Lung microvascular endothelial cell (primary cell): Measurements from ENCODE around the gene COX17. TPM values are rescaled to one million over a fixed set of nuclear protein-coding genes. Genes with fewer than 3 reads are reported as not detected.

Experiments used
- DNase-seq, 2 donors: peaks; one replicate each; pipeline versions ENCODE4 v3.0.0 to v3.0.0-alpha.2; 2010; ENCODE audit warnings: low read depth in 2 of 2
- total RNA-seq: library from RNA; depleted of rRNA; stranded (reverse); fragments of >200 nt; gene quantifications from 2 replicates; pipeline ENCODE4 v1.2.1, GENCODE V29; 2014

Gene COX17
- total RNA-seq, 1 donor from 2014 or later: 42.9 TPM

GRCh38 chr3:119625451-119626153 lies 51.6 kb downstream of the COX17 start:
- no peak for DNase-seq

- no peak for DNase-seq
Observed at GRCh38 chr3:119624002-119624720, 53.0 kb downstream of the COX17 start.

- no peak for DNase-seq
Observed at GRCh38 chr3:119620899-119621298, 56.3 kb downstream of the COX17 start.

Other genes with a start within 250 kb of the COX17 start
- gene TMEM39A, start 213.8 kb downstream of the COX17 start, total RNA-seq: 20.0 and 26.6 TPM in 2 replicates
- gene POGLUT1, start 208.4 kb downstream of the COX17 start, total RNA-seq: 10.2 and 17.3 TPM in 2 replicates
- gene TIMMDC1, start 178.9 kb downstream of the COX17 start, total RNA-seq: 25.3 and 28.2 TPM in 2 replicates
- under 0.01 TPM in 1 of 2 replicates, not detected in the other for gene CD80, start 117.8 kb downstream of the COX17 start, total RNA-seq
- gene ADPRH, start 97.9 kb downstream of the COX17 start, total RNA-seq: 6.5 and 11.7 TPM in 2 replicates
- 3.5 and 6.2 TPM in 2 replicates for gene PLA1A, start 79.5 kb downstream of the COX17 start, total RNA-seq
- 0.22 and 0.40 TPM in 2 replicates for gene POPDC2, start 16.8 kb downstream of the COX17 start, total RNA-seq
- gene CFAP91, start 25.6 kb upstream of the COX17 start, total RNA-seq: 0.22 TPM in 1 of 2 replicates, not detected in the other
- gene NR1I2, start 104.7 kb upstream of the COX17 start, total RNA-seq: not detected in 2 replicates